ES-I3 (cell line): Measurements from ENCODE around the gene MT1G.
"Not testable (repeated sequence)": the region's sequence is repeated elsewhere in the genome, so short reads cannot be mapped to it uniquely, and the experiment has no call there.

ENCODE experiments used
- H3K36me3 ChIP-seq: 2 replicates; pipeline ENCODE4 v1.6.1; 2013; ENCODE audit warnings: mild to moderate bottlenecking, low read length, control low read depth, moderate library complexity; ENCODE audit not compliant: insufficient read depth
- H3K4me1 ChIP-seq: 2 replicates; pipeline ENCODE4 v1.6.1; 2013; ENCODE audit warnings: mild to moderate bottlenecking, control low read depth, low read length; ENCODE audit not compliant: insufficient read depth
- H3K9ac ChIP-seq: 2 replicates; pipeline ENCODE4 v1.6.1; 2013; ENCODE audit warnings: low read depth, mild to moderate bottlenecking, low read length, moderate library complexity
- H3K9me3 ChIP-seq: 2 replicates; pipeline ENCODE4 v1.6.1; 2013; ENCODE audit warnings: mild to moderate bottlenecking, low read length, moderate library complexity; ENCODE audit not compliant: control insufficient read depth, insufficient read depth

Gene MT1G

DNA sequence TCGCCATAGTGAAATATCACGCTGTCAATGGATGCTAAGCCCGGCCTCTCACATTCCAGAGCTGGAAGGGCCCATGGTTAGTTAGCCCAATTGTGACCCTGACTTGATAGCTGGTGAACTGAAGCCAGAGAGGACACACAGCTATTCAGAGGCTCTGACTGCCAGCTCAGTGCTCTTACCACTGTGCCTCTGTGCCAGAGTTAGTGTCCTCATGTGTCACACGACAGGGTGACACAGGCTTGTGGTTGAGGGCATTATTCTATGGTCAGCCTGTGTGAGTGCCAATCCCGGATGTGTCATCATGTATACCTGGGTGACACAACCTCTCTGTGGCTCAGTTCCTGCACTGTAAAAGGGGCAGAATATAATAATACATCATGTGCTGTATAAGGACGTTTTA is 12.0 kb upstream of the MT1G start:
- H3K9me3 ChIP-seq: no peaks in the 10 kb centered on the region
- no peak overlapping the region for H3K9ac ChIP-seq
- H3K4me1 ChIP-seq: peaks cover 16% of the 10 kb centered on the region
- no peaks in the 10 kb centered on the region for H3K36me3 ChIP-seq

DNA sequence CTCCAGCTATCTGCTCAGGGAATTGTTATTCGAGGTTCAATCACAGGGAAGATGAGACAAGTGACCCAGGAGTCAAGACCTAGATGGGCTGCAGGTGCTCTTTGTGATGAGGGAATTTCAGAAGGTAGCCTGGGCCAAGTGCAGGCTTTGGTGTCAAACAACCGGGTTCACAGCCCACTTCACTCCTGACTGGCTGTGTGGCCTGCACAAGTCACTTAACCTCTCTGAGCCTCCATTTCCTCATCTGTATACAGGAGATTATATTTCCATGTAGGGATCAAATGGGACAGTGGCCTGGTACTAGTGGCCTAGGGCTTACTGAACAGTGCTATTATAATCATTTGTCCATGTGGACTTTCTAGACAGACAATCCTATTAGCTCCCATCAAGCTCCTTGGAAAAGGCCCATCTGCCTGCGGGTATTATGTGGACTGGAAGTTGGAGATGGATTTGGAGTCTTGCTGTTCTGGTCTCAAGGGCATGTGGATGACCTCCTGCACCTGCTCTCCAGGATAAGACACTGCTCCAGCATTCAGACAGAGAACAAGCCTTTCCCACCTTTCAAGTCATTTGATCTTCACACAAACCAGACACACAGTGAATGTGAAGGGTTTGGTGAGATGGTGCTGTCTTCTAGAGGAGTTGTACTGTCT is 11.3 kb upstream of the MT1G start:
- no peak overlapping the region for H3K9ac ChIP-seq
- H3K36me3 ChIP-seq: no peaks in the 10 kb centered on the region
- H3K9me3 ChIP-seq: no peaks in the 10 kb centered on the region
- peaks cover 19% of the 10 kb centered on the region for H3K4me1 ChIP-seq

DNA sequence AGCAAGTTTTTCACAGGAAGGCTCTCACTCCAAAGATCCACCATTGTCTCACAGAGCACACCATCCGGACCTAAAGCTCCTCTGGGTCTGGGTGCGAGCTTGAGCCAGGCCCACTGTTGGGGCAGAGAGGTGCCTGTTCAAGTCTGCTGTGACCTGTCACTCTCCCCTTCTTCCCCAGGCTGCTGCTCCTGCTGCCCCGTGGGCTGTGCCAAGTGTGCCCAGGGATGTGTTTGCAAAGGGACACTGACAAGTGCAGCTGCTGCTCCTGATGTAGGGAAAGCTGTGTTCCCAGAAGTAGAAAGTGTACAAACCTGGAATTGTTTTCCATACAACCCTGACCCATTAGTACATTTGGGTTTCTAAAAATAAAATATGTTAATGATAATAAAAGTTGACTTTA is 9.6 kb upstream of the MT1G start:
- H3K4me1 ChIP-seq: peaks cover 14% of the 10 kb centered on the region

DNA sequence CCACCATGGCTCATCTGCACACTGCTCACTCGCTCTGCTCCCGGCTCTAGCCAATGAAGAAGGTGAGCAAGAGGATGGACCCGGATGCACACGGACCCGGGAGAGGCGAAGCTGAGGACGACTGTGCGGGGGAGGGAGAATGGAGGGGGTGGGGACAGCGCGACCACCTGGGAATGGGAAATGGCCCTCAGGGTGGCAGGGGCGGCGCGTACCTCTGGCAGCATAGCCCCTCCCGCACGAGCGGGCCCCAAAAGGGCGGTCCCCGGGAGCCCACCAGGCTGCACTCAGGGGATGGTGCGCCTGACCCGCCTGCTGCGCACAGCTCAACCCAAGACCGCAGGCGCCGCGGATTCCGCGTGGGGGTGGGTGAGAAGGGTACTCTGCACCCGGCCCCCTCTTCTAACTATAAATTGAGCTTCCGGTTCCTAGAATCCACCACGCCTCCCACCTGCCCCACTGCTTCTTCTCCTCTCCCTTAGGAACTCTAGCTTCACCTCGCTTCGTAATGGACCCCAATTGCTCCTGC is 7.9 kb upstream of the MT1G start:
- H3K9ac ChIP-seq: peak overlapping the region; percentile 61
- H3K4me1 ChIP-seq: peaks cover 9% of the 10 kb centered on the region
- no peaks in the 10 kb centered on the region for H3K9me3 ChIP-seq
- no peaks in the 10 kb centered on the region for H3K36me3 ChIP-seq

More for the DNA sequence above, 9.6 kb upstream of the MT1G start:
- Histone ChIP-seq H3K9me3 (no peaks in the 10 kb centered on the region), H3K9ac (no peak overlapping the region), H3K36me3 (no peaks in the 10 kb centered on the region)

DNA sequence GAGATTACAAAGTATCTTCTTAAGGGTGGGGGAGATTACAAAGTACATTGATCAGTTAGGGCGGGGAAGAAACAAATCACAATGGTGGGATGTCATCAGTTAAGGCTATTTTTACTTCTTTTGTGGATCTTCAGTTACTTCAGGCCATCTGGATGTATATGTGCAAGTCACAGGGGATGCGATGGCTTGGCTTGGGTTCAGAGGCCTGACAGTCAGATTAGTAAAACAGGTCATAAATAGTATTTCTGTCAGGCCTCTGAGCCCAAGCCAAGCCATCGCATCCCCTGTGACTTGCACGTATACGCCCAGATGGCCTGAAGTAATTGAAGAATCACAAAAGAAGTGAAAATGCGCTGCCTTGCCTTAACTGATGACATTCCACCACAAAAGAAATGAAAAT is 6.7 kb upstream of the MT1G start:
- peaks cover 13% of the 10 kb centered on the region for H3K4me1 ChIP-seq
- not testable (repeated sequence) for H3K36me3 ChIP-seq, H3K9me3 ChIP-seq
- peak overlapping the region; percentile 4; the same call in 1 of the 2 replicates for H3K9ac ChIP-seq

DNA sequence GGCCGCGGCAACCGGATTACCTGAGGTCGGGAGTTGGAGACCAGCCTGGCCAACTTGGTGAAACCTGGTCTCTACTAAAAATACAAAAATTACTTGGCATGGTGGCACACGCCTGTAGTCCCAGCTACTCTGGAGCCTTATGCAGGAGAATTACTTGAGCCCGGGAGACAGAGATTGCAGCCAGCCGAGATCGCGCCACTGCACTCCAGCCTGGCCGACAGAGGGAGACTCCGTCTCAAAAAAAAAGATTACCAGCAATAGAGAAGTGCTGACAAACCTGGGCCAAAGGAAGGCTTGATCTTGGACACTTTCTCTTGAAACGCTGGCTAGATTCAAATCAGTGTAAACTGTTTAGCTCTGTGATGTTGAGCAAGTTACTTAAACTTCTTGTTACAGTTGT is 6.1 kb upstream of the MT1G start:
- peak overlapping the region; percentile 4; the same call in 1 of the 2 replicates for H3K9ac ChIP-seq
- no peaks in the 10 kb centered on the region for H3K36me3 ChIP-seq
- no peaks in the 10 kb centered on the region for H3K9me3 ChIP-seq
- peaks cover 13% of the 10 kb centered on the region for H3K4me1 ChIP-seq

DNA sequence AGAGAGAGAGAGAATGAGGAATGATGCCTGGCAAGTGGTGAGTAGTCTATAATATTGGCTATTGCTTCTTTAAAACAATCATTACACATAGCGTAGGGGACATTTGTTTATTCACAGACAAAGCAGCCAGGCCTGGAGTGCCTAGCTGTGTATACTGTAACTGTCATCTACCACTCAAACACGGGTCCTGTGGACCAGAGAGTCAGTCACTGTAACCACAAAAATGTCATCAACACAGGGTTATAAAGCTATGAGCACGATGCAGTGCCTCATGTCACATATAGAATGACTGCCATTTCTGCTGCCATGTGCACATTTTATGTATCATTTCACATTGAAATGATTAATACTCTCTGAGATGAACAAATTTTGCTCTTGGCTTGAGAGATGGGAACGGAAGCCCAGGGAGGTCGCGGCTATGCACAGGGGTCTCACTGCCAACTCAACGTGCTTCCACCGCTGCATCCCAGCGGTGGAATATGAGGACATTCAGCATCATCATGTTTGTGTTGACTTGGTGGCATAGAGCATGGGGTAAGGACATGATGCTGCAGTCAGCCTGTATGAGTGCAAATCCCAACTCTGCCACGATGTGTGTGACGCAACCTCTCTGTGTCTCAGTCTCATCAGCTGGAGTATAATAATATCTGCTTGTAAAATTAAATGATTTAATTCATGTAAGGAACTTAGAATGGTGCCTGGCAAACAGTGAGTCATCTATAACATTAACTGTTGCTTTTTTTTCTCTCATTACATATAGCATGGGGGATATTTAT is 5.1 kb upstream of the MT1G start:
- Histone ChIP-seq H3K36me3 (no peaks in the 10 kb centered on the region), H3K9me3 (no peaks in the 10 kb centered on the region), H3K9ac (no peak overlapping the region), H3K4me1 (peaks cover 13% of the 10 kb centered on the region)

DNA sequence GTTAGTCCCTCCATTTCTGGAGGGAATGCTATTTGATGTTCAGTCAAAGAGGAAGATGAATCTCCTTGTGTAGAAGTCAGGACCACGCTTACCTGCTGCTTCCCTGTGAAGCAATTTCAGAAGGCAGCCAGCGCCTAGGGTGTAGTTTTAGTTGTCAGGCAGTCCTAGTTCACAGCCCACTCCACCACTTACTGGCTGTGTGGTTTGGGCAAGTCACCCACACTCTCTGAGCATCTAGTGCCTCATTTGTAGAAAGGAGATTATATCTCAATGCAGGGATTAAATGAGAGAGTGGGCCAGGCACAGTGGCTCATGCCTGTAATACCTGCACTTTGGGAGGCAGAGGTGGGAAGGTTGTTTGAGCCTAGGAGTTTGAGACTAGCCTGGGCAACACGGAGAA is 4.3 kb upstream of the MT1G start:
- H3K36me3 ChIP-seq, H3K9me3 ChIP-seq, H3K9ac ChIP-seq: not testable (repeated sequence)
- peaks cover 14% of the 10 kb centered on the region for H3K4me1 ChIP-seq

DNA sequence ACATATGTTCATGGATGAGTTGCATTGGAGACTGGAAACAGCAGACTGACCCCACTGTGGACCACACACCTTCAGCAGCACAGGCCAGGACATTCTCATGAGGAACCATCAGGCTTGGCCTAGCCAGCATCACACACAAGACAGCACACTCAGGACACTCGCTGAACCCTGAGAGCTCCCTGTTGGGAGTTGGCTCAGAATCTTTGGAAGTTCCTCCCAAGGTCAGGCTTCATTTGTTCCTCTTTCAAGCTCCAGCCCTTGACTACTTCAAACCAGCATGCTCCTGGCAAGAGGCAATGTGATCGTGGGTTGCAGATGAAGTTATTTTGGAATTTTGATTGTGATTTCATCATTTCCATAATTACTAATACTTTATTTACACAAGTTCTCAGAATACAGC is 3.8 kb upstream of the MT1G start:
- H3K9me3 ChIP-seq, H3K36me3 ChIP-seq, H3K9ac ChIP-seq: not testable (repeated sequence)
- peaks cover 12% of the 10 kb centered on the region for H3K4me1 ChIP-seq

DNA sequence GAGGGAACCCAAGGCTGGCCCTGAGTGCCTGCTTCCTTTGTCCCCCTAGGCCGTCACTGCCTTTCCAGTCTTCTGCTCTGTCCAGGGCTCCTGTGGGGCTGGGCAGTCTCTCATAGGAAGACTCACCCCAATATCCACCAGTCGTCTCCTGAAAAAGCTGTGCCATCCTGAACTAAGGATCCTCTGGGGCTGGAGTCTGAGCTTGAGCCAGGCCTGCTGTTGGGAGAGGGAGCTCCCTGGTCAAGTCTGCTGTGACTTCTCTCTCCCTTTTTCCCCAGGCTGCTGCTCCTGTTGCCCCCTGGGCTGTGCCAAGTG is 2.7 kb upstream of the MT1G start:
- H3K36me3 ChIP-seq: no peaks in the 10 kb centered on the region
- H3K9ac ChIP-seq: peak overlapping the region; percentile 41; the same call in 1 of the 2 replicates
- peaks cover 12% of the 10 kb centered on the region for H3K4me1 ChIP-seq
- no peaks in the 10 kb centered on the region for H3K9me3 ChIP-seq

DNA sequence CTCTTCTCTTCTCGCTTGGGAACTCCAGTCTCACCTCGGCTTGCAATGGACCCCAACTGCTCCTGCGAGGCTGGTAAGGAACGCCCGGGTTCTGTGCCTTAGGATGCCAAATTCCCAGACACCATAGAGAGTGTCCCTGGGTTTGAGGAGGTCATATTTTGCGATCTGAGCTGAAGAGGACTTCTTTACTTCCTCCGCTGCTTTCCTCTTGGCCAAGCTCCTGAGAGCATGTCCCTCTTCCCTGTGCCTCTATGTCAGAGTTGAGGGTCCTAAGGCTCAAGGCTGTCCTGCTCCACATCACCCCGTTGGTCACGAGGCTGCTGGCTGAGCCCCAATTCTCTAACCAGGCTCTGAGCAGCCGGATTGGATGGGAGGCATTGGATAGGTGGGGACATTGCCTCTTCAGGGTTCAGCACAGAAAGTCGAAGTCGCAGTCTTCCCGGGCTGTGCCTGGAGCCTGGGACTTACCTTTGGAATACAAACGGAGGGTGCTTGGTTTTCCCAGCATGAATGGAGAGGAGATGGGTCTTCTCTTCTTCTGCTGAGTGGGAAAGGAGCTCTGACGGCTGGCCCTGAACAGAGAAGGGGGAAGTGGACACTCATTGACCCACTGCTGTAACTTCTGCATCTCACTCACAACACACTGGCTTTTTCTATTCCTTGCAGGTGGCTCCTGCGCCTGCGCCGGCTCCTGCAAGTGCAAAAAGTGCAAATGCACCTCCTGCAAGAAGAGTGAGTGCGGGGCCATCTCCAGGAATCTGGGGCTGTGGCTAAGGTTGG is 2.2 kb upstream of the MT1G start:
- no peaks in the 10 kb centered on the region for H3K9me3 ChIP-seq
- peak overlapping the region; percentile 41 for H3K9ac ChIP-seq
- peaks cover 12% of the 10 kb centered on the region for H3K4me1 ChIP-seq
- H3K36me3 ChIP-seq: no peaks in the 10 kb centered on the region

DNA sequence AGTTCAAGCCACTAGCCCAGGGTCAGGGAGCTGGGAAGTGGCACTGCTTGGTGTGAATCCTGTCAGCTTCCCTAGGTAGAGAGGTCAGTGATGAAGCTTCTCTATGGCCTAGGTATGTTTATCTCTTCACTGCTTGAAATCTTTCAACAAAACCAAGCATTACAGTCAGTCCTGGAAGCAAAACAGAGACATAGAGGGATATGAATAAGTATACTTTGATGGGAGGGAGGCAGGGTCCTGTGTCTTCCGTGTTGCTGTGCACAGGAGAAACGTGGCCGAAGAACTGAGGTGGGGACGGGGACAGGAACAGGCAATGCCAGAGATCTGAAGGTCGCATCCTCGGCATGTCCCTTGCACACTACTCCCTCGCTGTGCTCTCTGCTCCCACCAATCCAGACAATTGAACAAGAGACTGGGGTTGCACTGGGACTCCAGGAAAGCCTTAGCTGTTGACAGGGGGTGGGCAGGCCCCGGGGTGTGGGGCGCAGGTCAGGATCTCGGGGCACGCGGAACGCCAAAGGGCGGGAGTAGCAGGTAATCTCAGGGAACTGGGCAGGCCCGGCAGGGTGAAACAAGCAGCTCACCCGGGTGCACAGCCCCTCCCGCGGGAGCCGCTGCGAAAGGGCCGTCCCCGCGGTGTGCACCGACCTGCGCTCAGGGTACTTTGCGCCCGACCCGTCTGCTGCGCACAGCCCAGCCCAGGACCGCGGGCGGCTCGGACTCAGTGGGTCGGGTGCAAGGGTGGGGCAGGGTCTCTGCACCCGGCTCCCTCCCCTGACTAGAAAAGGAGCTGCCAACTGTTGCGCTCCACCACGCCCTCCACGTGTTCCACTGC is 1.4 kb upstream of the MT1G start, which contains the start of gene MT1H:
MT1H (plus strand) TSS at position 810 of the 835 bp plus-strand sequence. CDS start 71 bp downstream, outside the sequence.
- peaks cover 10% of the 10 kb centered on the region for H3K4me1 ChIP-seq
- no peaks in the 10 kb centered on the region for H3K36me3 ChIP-seq
- H3K9me3 ChIP-seq: no peaks in the 10 kb centered on the region
- H3K9ac ChIP-seq: peak within 1 kb of the TSS; percentile 41

DNA sequence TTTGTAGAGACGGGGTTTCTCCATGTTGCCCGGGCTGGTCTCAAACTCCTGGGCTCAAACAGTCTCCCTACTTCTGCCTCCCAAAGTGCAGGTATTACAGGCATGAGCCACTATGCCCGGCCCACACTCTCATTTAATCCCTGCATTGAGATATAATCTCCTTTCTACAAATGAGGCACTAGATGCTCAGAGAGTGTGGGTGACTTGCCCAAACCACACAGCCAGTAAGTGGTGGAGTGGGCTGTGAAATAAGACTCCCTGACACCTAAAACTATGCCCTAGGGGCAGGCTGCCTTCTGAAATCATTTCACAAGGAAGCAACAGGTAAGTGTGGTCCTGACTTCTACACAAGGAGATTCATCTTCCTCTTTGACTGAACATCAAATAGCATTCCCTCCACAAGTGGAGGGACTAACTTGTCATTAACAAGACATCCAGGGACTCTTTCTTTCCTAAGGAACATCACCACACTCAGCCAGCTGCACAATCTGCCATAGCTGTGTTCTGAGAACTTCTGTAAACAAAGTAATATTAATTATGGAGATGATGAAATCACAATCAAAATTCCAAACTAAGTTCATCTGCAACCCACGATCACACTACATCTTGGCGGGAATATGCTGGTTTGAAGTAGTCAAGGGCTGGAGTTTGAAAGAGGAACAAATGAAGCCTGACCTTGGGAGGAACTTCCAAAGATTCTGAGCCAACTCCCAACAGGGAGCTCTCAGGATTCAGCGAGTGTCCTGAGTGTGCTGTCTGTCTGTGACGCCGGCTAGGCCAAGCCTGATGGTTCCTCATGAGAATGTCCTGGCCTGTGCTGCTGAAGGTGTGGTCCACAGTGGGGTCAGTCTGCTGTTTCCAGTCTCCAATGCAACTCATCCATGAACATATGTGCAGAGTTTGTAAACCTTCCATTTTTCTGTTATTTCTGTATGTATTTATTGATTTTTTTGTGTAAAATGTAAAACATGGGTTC is 2.3 kb downstream of the MT1G start:
- H3K9ac ChIP-seq, H3K9me3 ChIP-seq, H3K36me3 ChIP-seq: not testable (repeated sequence)
- H3K4me1 ChIP-seq: peaks cover 13% of the 10 kb centered on the region
